NB4 (cell line): ENCODE results near the gene GPR183.

Experiments used
- DNase-seq: peaks from one replicate; pipeline ENCODE4 v3.0.0; 2010; ENCODE audit warnings: low read depth
- H3K4me3 ChIP-seq: one replicate; pipeline ENCODE4 v1.5.1; 2011; ENCODE audit warnings: mild to moderate bottlenecking, low read depth, low read length, moderate library complexity
- CTCF ChIP-seq: IDR thresholded peaks from one replicate; pipeline ENCODE4 v1.5.1; 2012; ENCODE audit warnings: low read depth, low read length
- MAX ChIP-seq: IDR thresholded peaks from 2 replicates; pipeline ENCODE4 v1.6.1; 2011; ENCODE audit warnings: low read depth, low read length
- MYC ChIP-seq: IDR thresholded peaks from 2 replicates; pipeline ENCODE4 v1.6.1; 2011; ENCODE audit warnings: low read depth, low read length
- POLR2A ChIP-seq: IDR thresholded peaks from 2 replicates; pipeline ENCODE4 v1.6.1; 2011; ENCODE audit warnings: mild to moderate bottlenecking; ENCODE audit not compliant: insufficient read length; ENCODE audit errors: extremely low read depth

Gene GPR183

GRCh38 chr13:99347911-99348451 is 40.8 kb upstream of the GPR183 start:
- no peak for DNase-seq
- TF ChIP-seq POLR2A (no peak), MYC (no peak), MAX (no peak), CTCF (no peak)
- H3K4me3 ChIP-seq: no peak overlapping the region

GRCh38 chr13:99347335-99347878 is 40.2 kb upstream of the GPR183 start:
- TF ChIP-seq MAX: no peak
- no peak for TF ChIP-seq MYC
- TF ChIP-seq CTCF: no peak
- no peak for TF ChIP-seq POLR2A
- no peak for DNase-seq
- no peak overlapping the region for H3K4me3 ChIP-seq

- H3K4me3 ChIP-seq: no peak overlapping the region
- no peak for TF ChIP-seq CTCF
- TF ChIP-seq MYC: no peak
- DNase-seq: no peak
Observed at GRCh38 chr13:99346335-99347042, 39.3 kb upstream of the GPR183 start.

GRCh38 chr13:99345345-99345744 is 38.1 kb upstream of the GPR183 start:
- no peak for DNase-seq
- no peak overlapping the region for H3K4me3 ChIP-seq
- TF ChIP-seq MYC (no peak), CTCF (no peak), MAX (no peak), POLR2A (no peak)

- no peak for DNase-seq
- TF ChIP-seq CTCF (no peak), MYC (no peak), POLR2A (no peak), MAX (no peak)
- H3K4me3 ChIP-seq: no peak overlapping the region
Observed at GRCh38 chr13:99344610-99345208, 37.5 kb upstream of the GPR183 start.
